NCI-H2227 (cell line): ENCODE results near the gene PIGU.
A peak's percentile ranks its signal among the peaks of the same experiment; 100 is the strongest.
"Not testable (repeated sequence)": the region's sequence is repeated elsewhere in the genome, so short reads cannot be mapped to it uniquely, and the experiment has no call there.

Source experiments
- DNase-seq: peaks from one replicate; lab custom pipeline; 2025; ENCODE audit not compliant: unreplicated experiment; lab: John Stamatoyannopoulos, UW

PIGU gene

DNA sequence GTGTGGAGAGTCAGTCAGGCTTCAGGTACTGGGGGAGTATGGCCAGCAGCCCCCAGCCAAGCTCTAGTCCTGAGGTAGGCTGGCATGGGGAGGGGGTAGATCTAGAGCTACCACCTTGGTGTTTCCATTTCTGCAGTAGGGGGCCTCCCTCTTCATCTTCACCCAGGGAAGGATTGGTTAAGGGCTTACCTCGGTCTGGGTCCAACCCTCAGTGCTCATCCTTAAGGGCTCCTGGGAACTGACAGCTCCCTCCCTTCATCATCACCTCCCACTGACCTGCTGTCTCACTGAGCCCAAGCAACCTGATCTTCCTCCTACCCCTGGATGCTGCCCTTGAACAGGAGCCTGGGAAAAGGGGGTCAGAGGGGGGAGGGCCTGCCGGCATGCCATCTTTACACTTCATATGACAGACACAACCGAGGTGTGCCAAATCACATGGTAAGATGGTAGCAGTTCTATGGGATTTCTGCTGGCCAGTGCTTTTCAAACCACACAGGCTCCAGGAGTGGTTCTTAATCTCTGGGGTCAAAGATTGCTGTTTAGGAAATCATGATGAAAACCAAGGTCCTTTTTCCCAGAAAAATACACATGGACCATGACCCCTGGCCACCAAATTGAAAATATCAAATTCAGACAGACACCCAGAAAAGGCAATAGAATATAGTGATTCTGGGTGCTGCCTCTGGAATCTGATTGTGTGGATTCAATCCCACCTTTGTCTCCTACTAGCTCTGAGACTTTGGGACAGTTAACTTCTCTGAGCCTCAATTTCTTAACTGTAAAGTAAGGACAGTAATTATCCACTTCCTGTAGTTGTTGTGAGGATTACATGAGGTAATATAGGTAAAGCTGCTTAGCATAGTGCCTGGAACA is 30.3 kb upstream of the PIGU start:
- no peak for DNase-seq

DNA sequence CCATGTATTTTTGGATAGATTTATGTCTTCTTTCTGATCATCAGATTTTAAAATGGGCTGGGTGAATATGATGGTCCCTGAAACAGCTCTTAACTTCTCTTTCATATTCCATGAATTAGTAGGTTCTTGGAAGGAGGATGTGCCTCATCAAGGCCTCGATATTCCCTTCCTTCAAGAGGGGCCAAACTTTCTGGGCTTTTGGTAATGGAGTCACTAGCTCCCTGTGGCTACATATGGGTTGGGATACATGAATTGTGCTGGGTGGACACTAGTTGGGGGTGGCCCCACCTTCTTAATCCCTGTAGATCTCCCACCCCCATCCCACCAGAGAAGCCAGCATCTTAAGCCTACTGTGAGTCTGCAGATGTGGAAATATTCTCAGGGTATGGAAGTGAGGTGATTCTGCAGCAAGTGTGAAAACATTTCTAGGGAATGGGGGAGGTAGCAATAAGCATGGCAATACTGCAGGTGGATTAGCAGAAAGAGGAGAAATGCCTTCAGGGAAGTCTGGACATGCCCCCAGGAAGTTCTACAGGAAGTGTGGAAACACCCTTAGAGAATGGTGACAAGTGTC is 29.5 kb upstream of the PIGU start:
- DNase-seq, result no peak

DNA sequence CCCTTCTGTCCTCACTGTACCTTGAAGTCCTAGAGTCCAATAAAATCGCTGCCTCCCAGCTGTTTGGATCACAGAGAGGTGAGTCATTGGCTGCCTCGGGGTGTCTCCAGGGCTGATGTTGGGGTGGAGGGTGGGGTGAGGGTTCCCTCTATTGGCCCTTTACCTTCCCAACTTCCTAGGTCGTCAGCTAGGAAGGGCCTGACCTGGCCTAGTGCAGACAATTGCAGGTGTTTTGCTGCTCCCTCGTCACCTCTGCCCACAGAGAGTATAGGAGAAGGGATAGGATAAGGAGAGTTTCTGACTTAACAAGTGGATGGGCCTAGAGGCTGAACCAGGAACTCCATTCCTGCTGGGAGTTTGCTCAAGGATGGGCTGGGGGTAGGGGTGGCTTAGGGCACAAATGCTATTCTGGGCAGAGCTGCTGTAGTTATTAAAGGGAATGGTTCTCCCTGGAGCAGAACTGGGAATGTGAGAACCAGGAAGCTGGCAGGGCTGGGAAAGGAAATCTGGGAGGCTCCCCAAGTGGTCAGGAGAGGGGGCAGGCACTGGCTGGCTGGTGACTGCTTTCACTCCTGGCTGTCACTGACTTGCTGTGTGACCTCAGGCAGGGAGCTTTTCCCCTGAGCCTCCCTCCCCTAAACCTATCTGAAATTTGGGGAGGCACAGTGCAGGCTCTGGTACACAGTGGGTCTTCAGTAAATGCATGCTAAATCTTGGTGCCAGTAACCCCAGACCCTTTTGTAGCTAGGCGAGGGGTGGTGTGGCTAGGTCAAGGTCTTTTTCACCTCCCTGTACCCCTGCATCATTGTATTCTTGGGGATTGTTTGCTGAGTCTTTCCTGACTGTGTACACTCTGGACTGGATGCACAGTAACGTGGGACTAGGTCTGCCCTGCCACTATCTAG is 28.8 kb upstream of the PIGU start:
- peak; percentile 39 for DNase-seq

DNA sequence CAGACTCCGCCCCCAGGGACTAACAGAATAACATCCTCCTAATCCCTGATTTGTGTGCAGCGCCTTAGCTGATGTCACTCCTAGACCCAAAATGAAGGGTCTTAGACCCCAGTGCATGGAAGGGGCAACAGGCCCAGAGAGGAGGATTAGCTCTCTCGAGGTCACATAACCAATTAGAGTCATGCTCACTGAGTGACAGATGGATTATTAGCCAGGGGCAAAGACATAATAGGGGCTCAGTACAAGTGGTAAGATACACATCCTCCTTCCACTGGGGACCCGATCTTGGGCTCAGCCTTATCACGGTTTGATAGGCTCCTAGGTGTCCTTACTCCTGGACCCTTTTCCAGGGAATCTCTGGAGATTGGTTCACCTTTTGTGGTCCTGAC is 28.1 kb upstream of the PIGU start:
- no peak for DNase-seq

DNA sequence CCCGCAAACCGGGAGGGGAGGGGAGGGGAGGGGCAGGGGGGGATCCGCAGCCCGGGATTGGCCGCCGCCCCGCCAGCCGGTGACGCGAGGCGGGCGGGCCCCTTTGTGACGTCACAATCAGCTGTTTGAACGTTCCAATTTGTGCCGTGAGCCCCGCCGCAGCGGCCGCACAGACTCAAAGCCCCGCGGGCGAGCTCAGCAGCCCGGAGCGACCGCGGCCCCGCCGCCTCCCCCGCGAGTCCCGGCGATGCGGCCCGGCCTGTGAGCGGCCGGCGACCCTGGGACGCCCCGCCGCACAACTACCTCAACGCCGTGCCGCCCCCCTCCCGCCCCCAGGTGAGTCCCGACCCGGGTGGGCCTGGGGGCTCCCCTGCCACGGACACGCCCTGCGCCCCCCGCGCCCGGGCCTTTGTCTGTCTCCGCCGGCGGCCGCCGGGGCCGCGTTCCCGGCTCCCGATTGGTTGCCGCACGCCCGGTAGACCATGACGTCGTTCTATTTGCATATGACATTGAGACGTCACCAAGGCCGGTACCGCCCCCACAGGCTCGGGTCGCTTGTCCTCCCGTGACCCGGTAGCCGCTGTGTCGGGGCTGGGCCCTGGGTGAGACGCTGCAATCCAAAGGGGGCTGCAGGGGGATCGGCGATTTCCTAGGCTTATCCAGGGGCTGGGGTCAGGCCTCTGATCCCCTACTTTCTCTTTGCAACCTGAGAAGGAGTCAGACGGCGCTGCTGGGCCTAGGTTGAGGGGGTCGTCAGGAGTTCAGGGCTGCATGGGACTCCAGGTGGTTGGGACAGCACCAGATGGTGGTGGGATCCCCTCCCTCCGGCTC is 27.5 kb upstream of the PIGU start, which contains the start of gene TP53INP2:
TP53INP2 (plus strand) TSS at position 168 of the 831 bp plus-strand sequence. CDS start 4,396 bp downstream, outside the sequence.
- DNase-seq, result peak; percentile 96

DNA sequence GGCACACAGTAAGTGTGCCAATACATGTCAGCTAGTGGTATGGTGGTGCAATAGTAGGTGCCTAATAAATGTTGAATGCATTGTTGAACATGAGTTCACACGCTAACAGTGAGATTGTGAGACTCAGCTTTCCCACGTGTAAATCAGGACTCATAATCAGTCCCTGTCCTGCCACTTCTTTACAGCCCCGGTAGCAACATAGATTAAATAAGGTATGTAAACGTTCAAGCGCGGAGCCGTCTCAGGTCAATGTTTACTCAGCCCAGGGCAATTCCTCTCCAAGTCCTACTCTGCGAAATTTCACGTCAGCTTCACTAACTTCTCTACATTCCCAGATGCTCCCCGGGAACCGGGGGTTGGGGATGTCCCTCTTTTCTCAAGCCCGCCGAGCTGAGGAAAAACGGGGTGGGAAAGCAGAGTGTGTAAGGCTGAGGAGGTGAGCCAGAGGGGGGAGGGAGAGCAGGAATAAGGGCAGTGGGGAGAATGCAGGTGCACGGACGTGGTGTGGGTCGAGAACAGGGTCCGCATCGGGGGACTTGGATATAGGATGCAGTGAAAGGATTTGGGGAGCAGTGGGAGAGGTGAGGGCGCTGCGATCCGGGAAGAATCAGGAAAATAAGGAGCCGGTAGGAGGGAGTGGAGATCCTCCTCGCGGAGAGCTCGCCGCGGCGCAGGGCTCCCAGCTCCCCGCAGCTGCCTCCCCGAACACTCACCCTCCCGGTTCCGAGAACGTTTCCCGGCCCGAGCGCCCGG is 26.7 kb upstream of the PIGU start:
- DNase-seq, result peak; percentile 33

DNA sequence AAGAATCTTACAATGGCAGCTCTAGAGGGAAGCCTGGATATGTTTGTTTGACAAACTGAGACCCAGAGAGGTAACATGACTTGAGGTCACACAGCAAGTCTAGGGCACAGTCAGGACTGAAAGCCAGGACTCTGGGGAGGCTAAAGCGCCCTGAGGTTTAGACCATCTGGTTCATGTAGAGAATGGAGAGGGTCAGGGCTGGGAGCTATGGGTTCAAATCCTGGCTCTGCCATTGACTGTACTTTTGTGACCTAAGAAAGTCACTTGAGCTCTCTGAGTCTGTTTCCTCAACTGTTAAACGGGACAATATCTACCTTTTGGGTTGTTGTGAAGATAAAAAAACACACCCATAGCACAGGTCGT is 26.1 kb upstream of the PIGU start:
- DNase-seq, result no peak

DNA sequence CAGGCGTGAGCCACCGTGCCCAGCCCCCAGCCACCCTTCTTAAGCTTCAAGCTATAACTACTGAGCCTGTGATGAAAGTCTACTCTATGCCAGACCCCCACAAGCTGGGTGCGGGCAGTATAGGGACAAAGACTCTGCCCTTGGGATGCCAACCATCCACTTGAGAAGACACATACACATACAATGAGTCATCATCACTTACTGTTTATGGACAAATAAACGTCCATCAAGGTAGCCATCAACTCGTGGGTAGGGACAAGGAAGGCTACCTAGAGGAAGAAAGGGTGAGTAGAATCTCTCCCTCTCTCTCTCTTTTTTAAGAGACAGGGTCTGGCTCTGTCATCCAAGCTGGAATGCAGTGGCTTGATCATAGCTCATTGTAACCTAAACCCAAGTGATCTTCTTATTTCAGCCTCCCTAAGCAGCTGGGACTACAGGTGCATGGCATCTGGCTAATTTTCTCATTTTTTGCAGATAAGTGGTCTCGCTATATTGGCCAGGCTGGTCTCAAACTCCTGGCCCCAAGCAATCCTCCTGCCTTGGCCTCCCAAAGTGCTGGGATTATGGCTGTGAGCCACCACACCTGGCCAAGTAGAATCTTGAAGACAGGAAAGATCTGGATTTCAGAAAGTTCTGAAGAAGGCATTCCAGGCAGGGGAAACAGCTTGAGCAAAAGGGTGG is 24.7 kb upstream of the PIGU start:
- DNase-seq, result no peak

DNA sequence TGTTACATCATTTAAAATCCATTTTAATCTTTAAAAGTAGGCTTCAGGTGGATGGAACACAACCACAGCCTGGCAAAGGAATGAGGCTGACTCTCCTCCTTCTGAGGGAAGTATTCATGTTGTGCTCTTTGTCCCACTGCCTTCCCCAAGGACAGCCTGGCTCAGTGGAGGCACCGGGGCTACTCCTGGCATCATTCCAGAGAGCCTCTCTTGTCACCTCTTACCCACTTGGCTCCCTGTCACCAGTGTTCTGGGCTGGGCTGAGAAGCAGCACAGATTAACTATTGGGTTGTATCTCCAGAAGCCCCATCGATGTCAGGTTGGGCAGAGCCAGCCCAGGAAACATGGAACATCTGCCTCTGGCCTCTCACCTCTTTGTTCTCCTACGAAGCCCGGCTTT is 16.5 kb upstream of the PIGU start:
- no peak for DNase-seq

DNA sequence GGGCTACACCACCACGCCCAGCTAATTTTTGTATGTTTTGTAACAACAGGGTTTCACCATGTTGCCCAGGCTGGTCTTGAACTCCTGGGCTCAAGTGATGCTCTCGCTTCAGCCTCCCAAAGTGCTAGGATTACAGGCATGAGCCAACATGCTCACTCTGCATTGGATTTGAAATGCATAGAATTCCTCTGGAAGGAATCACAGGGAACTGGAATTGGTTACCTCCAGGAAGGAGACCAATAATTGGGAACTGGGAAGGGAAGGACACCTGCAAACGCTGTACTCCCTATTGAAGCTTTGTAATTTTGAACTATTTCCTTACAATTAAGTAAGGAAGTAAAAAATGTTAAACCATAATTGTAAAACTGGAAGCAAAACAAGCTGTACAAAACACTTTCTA is 14.9 kb upstream of the PIGU start:
- DNase-seq, result no peak

DNA sequence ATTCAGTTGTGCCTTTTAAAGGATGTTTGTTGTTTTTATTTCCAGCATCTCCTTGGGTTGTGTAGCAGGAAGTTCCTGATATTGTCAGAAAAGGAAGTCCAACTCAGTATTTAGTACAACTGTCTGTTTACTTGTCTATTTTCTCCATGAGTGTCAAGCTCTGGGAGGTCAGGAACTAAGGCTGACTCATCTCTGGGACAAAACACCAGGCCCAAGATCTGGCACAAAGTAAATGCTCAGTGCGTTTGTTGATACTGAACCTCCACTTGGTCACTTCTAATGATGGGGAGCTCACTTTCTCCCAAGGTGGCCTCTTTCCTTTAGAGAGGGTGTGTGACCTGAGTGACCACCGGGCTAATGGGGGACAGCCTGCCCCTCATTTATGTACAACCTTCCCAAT is 12.6 kb upstream of the PIGU start:
- DNase-seq, result no peak

DNA sequence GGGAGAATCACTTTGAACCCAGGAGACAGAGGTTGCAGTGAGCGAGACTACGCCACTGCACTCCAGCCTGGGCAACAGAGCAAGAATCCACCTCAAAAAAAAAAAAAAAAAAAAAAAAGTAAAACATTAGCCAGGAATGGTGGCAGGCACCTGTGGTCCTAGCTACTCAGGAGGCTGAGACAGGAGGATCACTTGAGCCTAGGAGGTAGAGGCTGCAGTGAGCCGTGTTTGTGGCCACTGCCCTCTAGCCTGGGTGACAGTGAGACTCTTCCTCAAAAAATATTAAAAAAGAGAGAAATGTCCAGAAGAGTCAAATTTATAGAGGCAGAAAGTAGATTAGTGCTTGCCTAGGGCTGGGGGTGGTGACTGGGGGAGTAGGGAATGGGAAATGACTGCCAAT is 6.8 kb upstream of the PIGU start:
- no peak for DNase-seq

DNA sequence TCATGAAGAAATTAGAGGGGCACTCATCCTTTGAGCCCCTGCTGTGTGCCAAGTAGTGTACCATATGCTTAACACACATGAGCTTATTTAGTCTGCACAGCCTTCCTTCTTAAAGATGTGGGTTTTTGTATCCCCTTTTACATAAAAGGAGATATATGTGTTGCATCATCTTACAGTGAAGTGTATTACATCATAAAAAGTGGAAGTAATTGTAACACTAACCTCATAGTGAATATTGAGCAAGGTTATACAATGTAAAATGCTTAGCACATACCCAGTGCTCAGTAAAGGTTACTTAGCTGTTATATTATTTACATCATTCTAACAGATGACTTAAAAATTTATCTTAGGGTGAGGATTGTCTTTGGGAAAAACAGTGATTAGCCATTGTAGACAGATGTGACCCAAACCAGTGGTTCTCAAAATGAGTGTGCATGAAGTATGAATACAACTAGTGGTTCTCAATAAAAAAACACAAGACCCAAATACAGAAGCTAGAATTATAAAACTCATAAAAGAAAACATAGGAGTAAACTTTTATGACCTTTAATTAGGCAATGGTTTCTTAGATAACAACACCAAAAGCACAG is 3.8 kb upstream of the PIGU start:
- no peak for DNase-seq

DNA sequence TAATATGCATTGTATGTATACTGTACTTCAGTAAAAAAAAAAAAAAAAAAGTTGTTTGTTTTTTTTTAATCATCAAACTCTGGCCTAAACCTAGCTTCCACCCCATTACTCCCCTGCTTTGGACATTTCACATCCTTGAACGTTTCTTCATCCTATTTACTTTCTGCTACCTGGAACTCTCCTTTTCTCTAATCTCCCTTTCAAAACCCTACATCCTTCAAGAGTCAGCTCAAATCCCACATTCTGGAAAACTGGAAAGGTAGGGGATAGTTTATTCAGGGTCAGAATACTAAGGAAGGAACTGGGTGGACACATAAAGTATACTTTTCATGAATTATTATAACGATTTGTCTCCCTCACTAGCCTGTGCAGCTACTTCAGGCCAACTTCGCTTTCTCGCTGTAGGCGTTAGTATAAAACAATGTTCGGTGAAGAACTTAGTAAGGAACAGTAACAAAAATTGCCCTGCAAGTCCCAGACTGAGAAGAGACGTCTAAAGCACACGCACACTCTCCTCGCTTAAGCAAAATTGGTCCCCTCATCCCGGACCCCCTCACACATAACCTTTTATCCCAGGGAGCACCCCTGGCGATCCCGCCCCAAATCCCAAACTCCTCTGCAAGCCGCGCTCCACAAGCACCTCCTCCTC is 775 bp downstream of the PIGU start:
- DNase-seq, result no peak

DNA sequence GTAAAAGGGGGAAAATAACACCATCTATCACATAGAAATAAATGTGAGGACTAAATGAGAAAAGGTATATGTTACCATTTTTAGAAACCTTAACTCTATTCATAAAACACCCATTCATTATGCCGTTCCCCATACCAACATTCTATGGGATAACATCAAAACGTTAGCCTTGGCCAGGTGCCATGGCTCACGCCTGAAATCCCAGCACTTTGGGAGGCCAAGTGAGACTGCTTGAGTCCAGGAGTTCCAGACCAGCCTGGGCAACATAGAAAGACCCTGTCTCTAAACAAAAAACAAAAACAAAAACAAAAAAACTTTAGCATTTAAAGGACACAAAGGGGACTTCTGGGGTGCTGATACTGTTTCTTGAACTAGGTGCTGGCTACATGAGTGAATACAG is 1.3 kb downstream of the PIGU start:
- no peak for DNase-seq

DNA sequence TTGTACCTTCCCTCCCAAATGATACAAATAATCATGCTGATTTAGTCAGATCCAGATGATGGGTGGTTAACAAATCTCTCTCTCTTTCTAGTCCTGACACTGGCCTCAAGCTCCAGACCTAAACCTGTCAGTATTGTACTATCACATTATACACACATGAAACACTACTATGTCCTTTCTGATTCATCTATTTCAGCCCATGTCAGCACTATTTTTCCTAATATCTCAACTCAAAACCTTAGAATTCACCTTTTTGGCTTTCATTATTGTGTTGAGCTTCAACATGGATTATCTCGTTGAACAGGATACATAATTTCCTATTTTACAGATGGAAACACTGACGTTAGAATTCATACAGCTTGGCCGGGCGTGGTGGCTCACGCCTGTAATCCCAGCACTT is 3.5 kb downstream of the PIGU start:
- no peak for DNase-seq

DNA sequence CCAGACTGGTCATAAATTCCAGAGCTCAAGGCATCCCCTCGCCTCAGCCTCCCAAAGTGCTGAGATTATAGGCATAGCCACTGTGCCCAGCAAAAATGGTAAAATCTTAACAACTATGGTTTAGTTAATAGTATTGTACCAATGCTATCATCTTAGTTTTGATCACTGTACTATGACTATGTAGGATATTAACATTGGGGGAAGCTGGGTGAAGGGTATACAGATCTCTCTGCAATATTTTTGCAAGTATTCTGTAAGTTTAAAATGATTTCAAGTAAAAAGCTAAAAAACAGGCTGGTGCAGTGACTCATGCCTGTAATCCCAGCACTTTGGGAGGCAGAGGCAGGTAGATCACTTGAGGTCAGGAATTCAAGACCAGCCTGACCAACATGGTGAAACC is 7.8 kb downstream of the PIGU start:
- DNase-seq, result no peak

DNA sequence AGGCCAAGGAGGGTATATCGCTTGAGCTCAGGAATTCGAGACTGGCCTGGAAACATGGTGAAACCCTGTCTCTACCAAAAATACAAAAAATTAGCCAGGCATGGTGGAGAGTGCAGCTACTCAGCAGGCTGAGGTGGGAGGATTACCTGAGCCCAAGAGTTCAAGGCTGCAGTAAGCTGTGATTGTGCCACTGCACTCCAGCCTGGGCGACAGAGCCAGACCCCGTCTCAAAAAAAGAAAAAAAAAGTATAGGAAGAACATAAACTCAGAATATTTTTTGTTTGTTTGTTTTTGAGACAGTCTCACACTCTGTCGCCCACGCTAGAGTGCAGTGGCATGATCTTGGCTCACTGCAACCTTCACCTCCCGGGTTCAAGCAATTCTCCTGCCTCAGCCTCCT is 12.1 kb downstream of the PIGU start:
- not testable (repeated sequence) for DNase-seq
